Activated naive CD8-positive, alpha-beta T cell treated with anti-CD3 and anti-CD28 coated beads for 36 hours (primary cell): ENCODE measurements around the gene LRP1B. TPM values are rescaled to one million over a fixed set of nuclear protein-coding genes. Genes with fewer than 3 reads are reported as not detected.
"Not testable (repeated sequence)": the region's sequence is repeated elsewhere in the genome, so short reads cannot be mapped to it uniquely, and the experiment has no call there.

Source experiments
- DNase-seq: peaks from one replicate; pipeline ENCODE4 v3.0.0; 2021
- H3K27ac Mint-ChIP-seq: one replicate; pipeline ENCODE4 v1.8.0; 2022; ENCODE audit warnings: mild to moderate bottlenecking, moderate library complexity, mixed read lengths
- H3K27me3 Mint-ChIP-seq: one replicate; pipeline ENCODE4 v1.8.0; 2022; ENCODE audit warnings: mild to moderate bottlenecking, mixed read lengths
- H3K36me3 Mint-ChIP-seq: one replicate; pipeline ENCODE4 v1.8.0; 2021; ENCODE audit warnings: mild to moderate bottlenecking, mixed read lengths
- H3K4me1 Mint-ChIP-seq: one replicate; pipeline ENCODE4 v1.8.0; 2021; ENCODE audit warnings: mixed read lengths
- H3K4me3 Mint-ChIP-seq: one replicate; pipeline ENCODE4 v1.8.0; 2022; ENCODE audit warnings: mild to moderate bottlenecking, moderate library complexity, mixed read lengths
- H3K9me3 Mint-ChIP-seq: one replicate; pipeline ENCODE4 v1.8.0; 2022; ENCODE audit warnings: mixed read lengths
- total RNA-seq, 2 experiments: library from RNA; stranded (reverse); gene quantifications; one replicate each; pipeline ENCODE4 v1.2.3, GENCODE V29; 2021

Gene LRP1B
- total RNA-seq, 2 experiments from 2014 or later, result not detected

DNA sequence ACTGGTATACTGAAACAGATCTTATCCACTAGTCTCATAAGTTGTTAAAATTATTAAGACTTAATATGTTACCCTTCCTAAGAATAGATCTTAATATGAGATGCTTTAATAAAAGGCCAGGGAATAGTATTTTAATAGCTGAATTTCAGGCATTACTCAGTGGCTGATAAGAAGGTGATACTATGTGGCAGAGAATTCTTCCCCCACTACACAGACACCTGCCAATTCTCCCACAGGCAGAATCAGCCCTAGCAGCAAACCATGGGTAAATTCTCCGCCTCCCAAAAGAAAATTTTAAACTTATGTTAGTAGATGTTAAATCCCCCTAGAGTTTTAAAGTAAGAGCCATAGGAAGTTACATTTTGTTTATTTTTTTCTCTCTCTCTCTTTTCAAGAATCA lies 888.8 kb downstream of the LRP1B start:
- no peak overlapping the region for H3K27ac Mint-ChIP-seq
- no peaks in the 10 kb centered on the region for H3K36me3 Mint-ChIP-seq
- peaks cover 2% of the 10 kb centered on the region for H3K9me3 Mint-ChIP-seq
- DNase-seq, result no peak
- no peak overlapping the region for H3K4me3 Mint-ChIP-seq
- no peaks in the 10 kb centered on the region for H3K4me1 Mint-ChIP-seq
- no peaks in the 10 kb centered on the region for H3K27me3 Mint-ChIP-seq

DNA sequence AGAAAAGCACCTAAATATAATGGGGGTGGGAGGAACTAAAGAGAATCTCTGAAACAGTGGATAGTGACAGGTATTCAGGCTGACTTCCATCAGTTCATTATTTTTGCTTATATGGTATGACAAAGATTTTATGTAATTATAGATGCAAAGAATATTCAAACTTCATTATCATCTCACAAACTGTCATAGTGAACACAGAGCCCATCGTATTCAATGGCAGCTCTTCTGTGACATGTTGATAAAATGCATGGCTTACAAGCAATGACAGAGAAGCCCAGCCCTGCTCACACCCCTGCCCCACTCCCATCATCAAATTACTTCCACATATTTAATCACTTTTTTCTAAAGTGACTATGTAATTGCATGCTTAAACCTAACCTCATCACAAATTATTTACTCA lies 904.3 kb downstream of the LRP1B start:
- Mint-ChIP-seq H3K9me3 (peaks cover 12% of the 10 kb centered on the region), H3K27me3 (no peaks in the 10 kb centered on the region), H3K36me3 (no peaks in the 10 kb centered on the region), H3K27ac (no peak overlapping the region), H3K4me1 (no peaks in the 10 kb centered on the region), H3K4me3 (no peak overlapping the region)
- DNase-seq, result no peak

DNA sequence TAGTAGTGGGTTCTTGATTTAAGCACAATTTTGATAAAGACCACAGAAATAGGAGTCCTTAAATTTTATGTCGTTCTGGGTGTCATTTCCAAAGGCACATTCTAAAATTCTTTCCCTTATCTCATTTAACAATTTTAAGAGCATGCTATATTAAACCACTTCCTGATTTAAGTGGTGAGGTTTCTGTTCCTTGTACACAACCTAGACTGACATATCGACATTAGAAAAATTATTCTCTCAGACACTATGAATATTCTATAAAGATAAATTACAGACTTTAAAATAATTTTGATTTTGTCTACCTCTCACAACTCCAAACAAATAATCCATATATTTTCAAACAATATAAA lies 923.8 kb downstream of the LRP1B start:
- Mint-ChIP-seq H3K4me3 (no peak overlapping the region), H3K27me3 (no peaks in the 10 kb centered on the region), H3K4me1 (no peaks in the 10 kb centered on the region), H3K27ac (no peak overlapping the region), H3K9me3 (peaks cover 9% of the 10 kb centered on the region), H3K36me3 (no peaks in the 10 kb centered on the region)
- DNase-seq, result no peak

DNA sequence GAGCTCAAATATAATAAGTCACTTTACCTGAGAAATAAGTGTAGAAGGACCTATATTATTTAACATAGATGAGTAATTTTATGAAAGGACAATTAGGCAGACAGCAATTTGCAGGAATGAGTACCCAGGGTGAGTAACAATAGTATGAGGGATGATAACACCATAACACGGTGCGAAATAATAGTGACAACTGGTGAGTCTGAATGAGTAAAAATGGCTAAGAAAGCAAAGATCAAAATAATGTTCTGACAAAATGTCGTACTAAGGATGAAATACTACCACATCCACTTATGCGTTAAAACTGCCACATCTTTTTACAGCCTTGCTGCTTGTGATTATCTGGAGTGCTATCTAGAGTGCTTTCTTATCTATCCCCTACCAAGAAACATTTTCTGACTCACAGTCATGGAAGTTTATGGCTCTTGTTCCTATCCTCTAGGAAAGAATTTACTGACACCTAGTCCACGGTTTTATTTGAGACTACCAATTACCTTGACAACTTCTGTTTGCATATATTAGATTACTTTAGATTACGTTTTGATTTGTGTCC lies 929.7 kb downstream of the LRP1B start:
- Mint-ChIP-seq H3K4me3 (no peak overlapping the region), H3K9me3 (peaks cover 6% of the 10 kb centered on the region), H3K27ac (no peak overlapping the region), H3K36me3 (no peaks in the 10 kb centered on the region), H3K4me1 (no peaks in the 10 kb centered on the region), H3K27me3 (no peaks in the 10 kb centered on the region)
- no peak for DNase-seq

DNA sequence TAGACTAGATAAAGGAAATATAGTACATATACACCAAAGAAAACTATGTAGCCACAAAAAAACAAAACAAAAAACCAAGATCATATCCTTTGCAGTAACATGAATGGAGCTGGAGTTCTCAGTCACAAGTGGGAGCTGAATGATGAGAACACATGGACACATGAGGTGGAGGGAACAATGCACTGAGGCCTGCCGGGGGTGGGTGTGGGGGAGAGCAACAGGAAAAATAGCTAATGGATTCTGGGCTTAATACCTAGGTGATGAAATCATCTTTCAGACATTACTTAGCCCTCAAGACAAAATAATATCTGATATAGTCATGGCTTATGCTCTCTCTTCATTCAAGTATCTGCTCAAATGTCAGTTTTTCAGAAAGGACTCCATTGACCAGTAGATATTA lies 930.6 kb downstream of the LRP1B start:
- no peaks in the 10 kb centered on the region for H3K36me3 Mint-ChIP-seq
- no peaks in the 10 kb centered on the region for H3K4me1 Mint-ChIP-seq
- no peak overlapping the region for H3K27ac Mint-ChIP-seq
- no peaks in the 10 kb centered on the region for H3K27me3 Mint-ChIP-seq
- peaks cover 6% of the 10 kb centered on the region for H3K9me3 Mint-ChIP-seq
- no peak for DNase-seq
- H3K4me3 Mint-ChIP-seq, result no peak overlapping the region

DNA sequence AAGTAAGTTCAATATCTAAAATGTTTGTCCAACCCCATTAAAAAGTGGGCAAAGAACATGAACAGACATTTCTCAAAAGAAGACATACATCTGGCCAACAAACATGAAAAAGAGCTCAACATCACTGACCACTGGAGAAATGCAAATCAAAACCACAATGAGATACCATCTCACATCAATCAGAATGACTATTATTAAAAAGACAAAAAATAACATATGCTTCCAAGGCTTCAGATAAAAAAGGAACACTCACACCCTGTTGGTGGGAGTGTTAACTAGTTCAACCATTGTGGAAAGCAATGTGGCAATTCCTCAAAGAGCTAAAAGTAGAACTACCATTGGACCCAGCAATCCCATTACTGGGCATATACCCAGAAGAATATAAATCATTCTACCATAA lies 931.1 kb downstream of the LRP1B start:
- DNase-seq, result no peak
- H3K4me3 Mint-ChIP-seq, result no peak overlapping the region
- H3K27ac Mint-ChIP-seq, result no peak overlapping the region
- H3K36me3 Mint-ChIP-seq, result no peaks in the 10 kb centered on the region
- no peaks in the 10 kb centered on the region for H3K27me3 Mint-ChIP-seq
- H3K9me3 Mint-ChIP-seq, result peaks cover 6% of the 10 kb centered on the region
- no peaks in the 10 kb centered on the region for H3K4me1 Mint-ChIP-seq

DNA sequence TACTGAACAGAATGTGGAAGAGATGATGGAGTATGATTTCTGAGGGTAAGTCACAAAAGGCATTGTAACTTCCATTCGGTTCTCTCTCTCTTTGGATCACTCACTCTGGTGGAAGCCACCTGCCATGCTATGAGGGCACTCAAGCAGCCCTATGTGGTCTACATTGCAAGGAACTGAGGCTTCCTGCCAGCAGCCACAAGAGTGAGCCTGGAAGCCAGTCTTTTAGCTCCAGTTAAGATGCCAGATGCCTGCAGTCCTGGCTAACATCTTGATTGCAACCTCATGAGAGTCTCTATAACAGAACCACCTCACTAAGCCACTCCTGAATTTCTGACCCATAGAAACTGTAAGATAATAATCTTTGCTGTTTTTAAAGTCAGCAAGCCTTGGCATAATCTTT lies 935.7 kb downstream of the LRP1B start:
- no peak overlapping the region for H3K27ac Mint-ChIP-seq
- peaks cover 5% of the 10 kb centered on the region for H3K9me3 Mint-ChIP-seq
- no peaks in the 10 kb centered on the region for H3K27me3 Mint-ChIP-seq
- H3K36me3 Mint-ChIP-seq, result no peaks in the 10 kb centered on the region
- H3K4me1 Mint-ChIP-seq, result no peaks in the 10 kb centered on the region
- DNase-seq, result no peak
- no peak overlapping the region for H3K4me3 Mint-ChIP-seq

DNA sequence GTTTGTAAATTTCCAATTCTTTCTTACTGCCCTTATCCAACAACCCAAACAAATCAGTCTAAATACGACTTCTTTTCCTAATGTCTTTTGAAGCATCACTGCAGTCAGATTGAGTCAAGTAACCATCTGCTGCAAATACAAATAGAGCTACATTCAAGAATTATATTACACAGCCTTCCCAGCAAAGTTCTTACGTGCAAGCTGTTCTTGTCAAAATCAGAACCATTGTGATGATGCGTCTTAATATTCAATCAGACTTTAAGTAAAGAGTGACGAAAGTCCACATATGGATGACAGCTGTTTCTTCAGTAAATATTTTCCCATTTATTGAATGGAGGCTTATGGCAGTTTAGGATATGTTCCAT lies 943.8 kb downstream of the LRP1B start:
- no peaks in the 10 kb centered on the region for H3K4me1 Mint-ChIP-seq
- no peaks in the 10 kb centered on the region for H3K27me3 Mint-ChIP-seq
- H3K36me3 Mint-ChIP-seq, result no peaks in the 10 kb centered on the region
- H3K9me3 Mint-ChIP-seq, result peaks cover 1% of the 10 kb centered on the region
- H3K27ac Mint-ChIP-seq, result no peak overlapping the region
- DNase-seq, result no peak
- H3K4me3 Mint-ChIP-seq, result no peak overlapping the region

DNA sequence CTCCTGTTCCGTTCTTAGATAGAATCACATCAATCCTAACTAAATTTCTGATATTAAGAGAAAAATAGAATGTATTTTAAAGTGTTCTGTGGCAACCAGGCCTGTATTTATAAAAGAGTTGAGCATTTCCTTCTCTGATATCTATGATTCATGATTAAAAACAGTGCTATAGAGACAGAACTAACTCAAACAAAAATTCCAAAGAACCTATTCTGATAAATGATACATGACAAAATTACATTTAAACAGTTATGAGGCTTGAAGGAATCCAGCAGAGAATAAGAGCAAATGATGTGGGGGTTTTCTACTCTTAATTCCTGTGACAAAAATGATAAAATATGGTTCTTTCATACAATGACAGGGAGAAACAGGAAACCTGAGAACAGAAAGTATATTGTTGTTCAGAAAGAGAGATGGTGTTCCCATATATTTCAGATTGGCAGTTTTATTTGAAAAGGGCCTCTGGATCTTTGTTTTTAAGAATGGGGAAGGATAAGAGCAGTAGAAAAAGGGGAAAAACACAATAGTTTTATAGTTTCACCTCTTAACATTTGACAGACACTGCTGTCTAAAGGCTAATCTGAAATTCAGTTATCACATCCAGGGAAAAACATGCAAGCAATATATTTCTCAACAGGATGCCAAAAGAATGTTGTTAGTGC lies 944.3 kb downstream of the LRP1B start:
- DNase-seq, result no peak
- Mint-ChIP-seq H3K36me3 (no peaks in the 10 kb centered on the region), H3K9me3 (peaks cover 1% of the 10 kb centered on the region), H3K4me3 (no peak overlapping the region), H3K27me3 (no peaks in the 10 kb centered on the region), H3K4me1 (no peaks in the 10 kb centered on the region), H3K27ac (no peak overlapping the region)

DNA sequence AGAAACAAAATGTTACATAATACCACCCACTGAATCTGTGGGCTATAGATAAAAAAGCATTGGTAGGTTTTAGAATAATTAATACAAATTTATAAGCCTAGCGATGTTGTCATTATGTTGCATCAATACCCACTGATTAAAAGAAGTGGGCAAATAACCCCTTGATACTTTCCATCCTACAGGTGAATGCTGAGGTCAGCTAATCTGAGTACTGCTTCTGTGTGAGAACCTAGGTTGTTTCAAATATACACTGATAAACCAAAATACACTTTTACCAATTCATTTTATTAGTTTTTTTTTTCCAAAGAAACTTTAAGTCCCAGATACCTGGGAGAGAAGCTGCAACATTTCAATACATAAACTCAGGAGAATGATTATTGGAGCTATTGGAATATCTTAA lies 948.6 kb downstream of the LRP1B start:
- H3K9me3 Mint-ChIP-seq, result peaks cover 2% of the 10 kb centered on the region
- no peaks in the 10 kb centered on the region for H3K27me3 Mint-ChIP-seq
- no peaks in the 10 kb centered on the region for H3K4me1 Mint-ChIP-seq
- H3K4me3 Mint-ChIP-seq, result no peak overlapping the region
- DNase-seq, result no peak
- H3K36me3 Mint-ChIP-seq, result no peaks in the 10 kb centered on the region
- no peak overlapping the region for H3K27ac Mint-ChIP-seq

DNA sequence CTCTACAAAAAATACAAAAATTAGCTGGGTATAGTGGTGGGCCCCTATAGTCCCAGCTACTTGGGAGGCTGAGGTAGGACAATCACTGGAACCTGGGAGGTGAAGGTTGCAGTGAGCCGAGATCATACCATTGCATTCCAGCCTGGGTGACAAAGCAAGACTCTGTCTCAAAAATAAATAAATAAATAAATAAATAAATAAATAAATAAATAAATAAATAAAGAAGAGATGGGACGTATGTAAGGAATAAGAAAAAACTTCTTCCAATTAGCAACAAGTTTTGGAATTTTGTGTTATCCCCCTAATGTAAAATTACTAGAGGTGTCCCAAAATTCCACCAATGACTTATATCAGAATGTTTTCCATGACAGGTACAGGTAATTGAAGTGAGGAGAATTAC lies 961.7 kb downstream of the LRP1B start:
- not testable (repeated sequence) for H3K4me1 Mint-ChIP-seq, DNase-seq, H3K9me3 Mint-ChIP-seq, H3K4me3 Mint-ChIP-seq, H3K36me3 Mint-ChIP-seq, H3K27ac Mint-ChIP-seq, H3K27me3 Mint-ChIP-seq

DNA sequence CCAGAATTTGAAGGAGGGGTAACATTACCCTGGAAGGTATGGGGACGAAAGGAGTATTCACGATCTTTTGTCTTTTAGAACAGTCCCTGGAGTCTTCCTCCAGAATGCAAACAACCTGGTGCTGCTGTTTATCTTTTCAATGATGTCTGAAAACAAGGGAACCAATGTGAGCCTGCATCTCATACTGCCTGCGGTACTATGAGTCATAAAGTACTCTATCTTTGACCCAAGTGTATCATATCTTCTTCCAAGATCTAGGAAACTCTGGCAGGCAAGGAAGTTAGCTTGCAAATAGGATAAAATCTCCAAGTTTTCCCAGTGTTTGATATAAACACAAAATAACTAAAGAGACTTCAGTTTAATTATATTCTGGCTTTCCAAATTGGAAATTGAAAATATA lies 968.5 kb downstream of the LRP1B start:
- Mint-ChIP-seq H3K27me3 (no peaks in the 10 kb centered on the region), H3K27ac (no peak overlapping the region), H3K4me1 (no peaks in the 10 kb centered on the region), H3K4me3 (no peak overlapping the region), H3K9me3 (peaks cover 3% of the 10 kb centered on the region), H3K36me3 (no peaks in the 10 kb centered on the region)
- no peak for DNase-seq

DNA sequence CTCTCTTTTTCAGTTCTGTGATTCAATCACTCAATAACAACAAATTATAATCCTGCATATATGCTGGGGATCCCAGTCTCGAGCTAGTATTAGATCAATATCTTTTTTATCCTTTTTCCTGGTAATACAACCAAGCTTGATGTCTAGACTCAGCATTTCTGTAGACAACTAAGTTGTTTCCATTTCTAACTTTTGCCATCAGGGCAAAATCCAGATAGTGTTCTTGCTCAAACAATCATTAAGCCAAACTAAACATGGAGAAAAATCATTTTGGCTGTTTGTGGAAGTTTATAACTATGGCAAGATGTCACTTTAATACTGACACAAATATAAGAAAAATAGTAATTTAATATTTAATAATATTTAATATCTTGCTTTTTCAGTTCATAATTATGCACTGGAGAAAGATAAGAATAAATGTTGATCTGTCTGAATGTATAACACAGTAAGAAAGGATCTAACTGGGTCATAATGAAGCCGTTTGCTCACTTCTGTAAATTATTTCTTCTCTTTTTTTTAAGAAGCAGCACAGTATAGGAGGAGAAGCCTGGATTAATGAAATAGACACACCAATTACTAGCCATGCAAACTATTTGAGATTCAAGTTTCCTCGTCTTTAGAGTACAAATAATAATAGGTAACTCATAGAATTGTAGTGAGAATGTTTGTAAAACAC lies 979.1 kb downstream of the LRP1B start:
- Mint-ChIP-seq H3K4me1 (no peaks in the 10 kb centered on the region), H3K27ac (no peak overlapping the region), H3K27me3 (no peaks in the 10 kb centered on the region), H3K36me3 (no peaks in the 10 kb centered on the region), H3K9me3 (no peaks in the 10 kb centered on the region), H3K4me3 (no peak overlapping the region)
- DNase-seq, result no peak

DNA sequence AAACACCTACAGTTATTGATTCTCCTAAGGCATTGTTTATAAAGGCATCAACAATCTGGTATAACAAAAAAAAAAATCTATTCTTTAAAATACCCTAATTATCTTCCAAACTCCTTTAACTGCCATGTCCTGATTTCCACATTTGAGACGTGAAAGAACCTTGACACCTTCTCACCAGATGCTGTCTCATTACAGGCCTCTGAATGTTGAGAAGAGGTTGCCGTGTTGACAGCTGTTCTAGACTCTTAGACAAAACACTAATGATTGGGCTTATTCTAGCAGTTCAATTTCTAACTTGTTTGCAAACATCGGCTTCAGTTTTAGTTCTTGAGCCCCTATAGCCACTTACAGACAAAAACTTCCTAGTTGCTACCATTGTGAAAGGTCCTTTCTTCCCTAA lies 988.8 kb downstream of the LRP1B start:
- no peak for DNase-seq
- Mint-ChIP-seq H3K27ac (no peak overlapping the region), H3K27me3 (no peaks in the 10 kb centered on the region), H3K4me3 (no peak overlapping the region), H3K36me3 (no peaks in the 10 kb centered on the region), H3K4me1 (no peaks in the 10 kb centered on the region), H3K9me3 (peaks cover 2% of the 10 kb centered on the region)

DNA sequence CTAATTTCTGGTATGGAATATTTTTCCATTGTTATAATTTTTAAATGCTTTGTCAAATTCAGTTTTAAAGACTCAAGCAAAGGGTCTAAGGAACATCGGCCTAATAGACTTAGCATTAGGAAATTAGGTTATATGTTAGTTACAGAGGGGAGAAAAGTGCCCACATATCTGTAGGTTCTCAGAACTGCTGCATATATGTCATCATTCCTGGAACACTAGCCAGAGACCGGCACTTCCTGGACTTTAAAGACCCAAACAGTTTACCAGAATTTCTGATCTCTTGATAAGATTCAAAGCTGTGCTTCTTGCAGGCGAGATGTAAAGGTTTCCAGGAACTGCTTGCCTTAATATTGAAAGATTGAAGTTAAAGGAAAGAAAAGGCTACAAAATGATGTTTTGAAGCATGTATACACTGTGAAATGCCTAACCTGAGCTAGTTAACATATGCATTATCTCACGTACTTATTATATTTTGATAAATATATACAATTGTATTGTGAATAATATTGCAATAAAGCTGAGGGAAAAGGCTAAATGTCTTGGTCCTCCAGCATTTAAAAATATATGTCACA lies 993.6 kb downstream of the LRP1B start:
- Mint-ChIP-seq H3K27ac (no peak overlapping the region), H3K4me3 (no peak overlapping the region), H3K27me3 (no peaks in the 10 kb centered on the region), H3K36me3 (no peaks in the 10 kb centered on the region), H3K4me1 (no peaks in the 10 kb centered on the region), H3K9me3 (peaks cover 6% of the 10 kb centered on the region)
- DNase-seq, result no peak

DNA sequence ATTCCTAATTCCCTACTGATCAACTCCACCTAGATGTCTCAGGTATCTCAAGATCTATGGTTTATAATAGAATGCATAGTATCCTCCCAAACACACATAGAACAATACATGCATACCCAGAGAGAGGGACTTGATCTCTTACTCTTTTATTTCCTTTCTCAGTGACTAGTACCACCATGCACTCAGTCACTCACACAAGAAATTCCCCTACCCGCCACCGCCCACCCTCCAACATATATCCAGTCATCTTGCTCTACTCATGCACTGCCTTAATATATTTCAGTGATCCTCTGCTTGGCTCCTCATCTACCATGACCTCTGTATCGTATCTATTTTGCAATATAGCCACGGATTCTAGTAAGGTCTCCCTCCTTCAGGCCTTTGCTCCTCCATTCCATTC lies 996.9 kb downstream of the LRP1B start:
- H3K27me3 Mint-ChIP-seq, result no peaks in the 10 kb centered on the region
- no peaks in the 10 kb centered on the region for H3K4me1 Mint-ChIP-seq
- no peak overlapping the region for H3K4me3 Mint-ChIP-seq
- no peak overlapping the region for H3K27ac Mint-ChIP-seq
- H3K36me3 Mint-ChIP-seq, result no peaks in the 10 kb centered on the region
- peaks cover 6% of the 10 kb centered on the region for H3K9me3 Mint-ChIP-seq
- no peak for DNase-seq
